Ectodermal cell (in vitro differentiated cells): ENCODE data around the gene SMCO2.
"Not testable (repeated sequence)": the region's sequence is repeated elsewhere in the genome, so short reads cannot be mapped to it uniquely, and the experiment has no call there.

Source experiments
- H3K27ac ChIP-seq: 2 replicates; pipeline ENCODE4 v1.7.0; 2013; ENCODE audit warnings: mild to moderate bottlenecking, low read depth, low read length; ENCODE audit not compliant: insufficient read depth, poor library complexity, severe bottlenecking
- H3K27me3 ChIP-seq: 2 replicates; pipeline ENCODE4 v1.7.0; 2013; ENCODE audit warnings: mild to moderate bottlenecking, low read length; ENCODE audit not compliant: insufficient read depth, control insufficient read depth, poor library complexity, severe bottlenecking
- H3K36me3 ChIP-seq: one replicate; pipeline ENCODE4 v1.7.0; 2013; ENCODE audit warnings: low read length; ENCODE audit not compliant: control insufficient read depth, insufficient read depth
- H3K4me1 ChIP-seq: one replicate; pipeline ENCODE4 v1.7.0; 2013; ENCODE audit warnings: low read length; ENCODE audit not compliant: control insufficient read depth, insufficient read depth
- H3K4me3 ChIP-seq: 2 replicates; pipeline ENCODE4 v1.7.0; 2013; ENCODE audit warnings: low read depth, low read length, control low read depth; ENCODE audit not compliant: insufficient read depth
- H3K9me3 ChIP-seq: 2 replicates; pipeline ENCODE4 v1.7.0; 2013; ENCODE audit warnings: mild to moderate bottlenecking, low read length, moderate library complexity; ENCODE audit not compliant: control insufficient read depth
- WGBS, 2 experiments: methylation state at CpG; one replicate each; pipeline ENCODE4 v1.1.7; 2013; ENCODE audit warnings: missing lambda C conversion rate in 2 of 2; 5-methylcytosine and 5-hydroxymethylcytosine counted together

SMCO2 gene

GRCh38 chr12:27534060-27534764 lies 87.7 kb downstream of the SMCO2 start:
- H3K36me3 ChIP-seq = no peaks in the 10 kb centered on the region
- no peak overlapping the region for H3K4me3 ChIP-seq
- no peak overlapping the region for H3K27ac ChIP-seq
- H3K9me3 ChIP-seq = no peaks in the 10 kb centered on the region
- no peaks in the 10 kb centered on the region for H3K4me1 ChIP-seq
- H3K27me3 ChIP-seq = no peaks in the 10 kb centered on the region
- 92 to 94% methylated on average over 6 of the region's 6 CpGs for WGBS, 2 experiments

- no peaks in the 10 kb centered on the region for H3K27me3 ChIP-seq
- H3K36me3 ChIP-seq = no peaks in the 10 kb centered on the region
- no peak overlapping the region for H3K27ac ChIP-seq
- no peaks in the 10 kb centered on the region for H3K4me1 ChIP-seq
- no peaks in the 10 kb centered on the region for H3K9me3 ChIP-seq
- 89 to 100% methylated on average over 1 of the region's 1 CpG for WGBS, 2 experiments
- no peak overlapping the region for H3K4me3 ChIP-seq
Measured at GRCh38 chr12:27534765-27535161, 88.2 kb downstream of the SMCO2 start.

DNA sequence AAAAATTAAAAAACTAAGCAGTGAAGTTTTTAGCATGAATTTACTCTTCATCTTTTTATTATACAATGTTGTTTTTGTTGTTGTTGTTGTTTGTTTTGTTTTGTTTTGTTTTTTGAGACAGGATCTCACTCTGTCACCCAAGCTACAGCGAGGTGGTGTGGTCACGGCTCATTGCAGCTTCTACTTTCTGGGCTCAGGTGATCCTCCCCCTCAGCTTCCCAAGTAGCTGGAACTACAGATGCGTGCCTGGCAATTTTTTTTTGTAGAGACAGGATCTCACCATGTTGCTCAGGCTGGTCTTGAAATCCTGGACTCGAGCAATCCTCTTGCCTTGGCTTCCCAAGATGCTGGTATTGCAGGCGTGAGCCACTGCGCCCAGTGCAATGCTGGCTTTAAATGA lies 88.8 kb downstream of the SMCO2 start:
- H3K9me3 ChIP-seq = no peaks in the 10 kb centered on the region
- 89 to 92% methylated on average over 6 of the region's 6 CpGs for WGBS, 2 experiments
- no peak overlapping the region for H3K27ac ChIP-seq
- H3K36me3 ChIP-seq = no peaks in the 10 kb centered on the region
- no peaks in the 10 kb centered on the region for H3K27me3 ChIP-seq
- H3K4me3 ChIP-seq = no peak overlapping the region
- no peaks in the 10 kb centered on the region for H3K4me1 ChIP-seq

DNA sequence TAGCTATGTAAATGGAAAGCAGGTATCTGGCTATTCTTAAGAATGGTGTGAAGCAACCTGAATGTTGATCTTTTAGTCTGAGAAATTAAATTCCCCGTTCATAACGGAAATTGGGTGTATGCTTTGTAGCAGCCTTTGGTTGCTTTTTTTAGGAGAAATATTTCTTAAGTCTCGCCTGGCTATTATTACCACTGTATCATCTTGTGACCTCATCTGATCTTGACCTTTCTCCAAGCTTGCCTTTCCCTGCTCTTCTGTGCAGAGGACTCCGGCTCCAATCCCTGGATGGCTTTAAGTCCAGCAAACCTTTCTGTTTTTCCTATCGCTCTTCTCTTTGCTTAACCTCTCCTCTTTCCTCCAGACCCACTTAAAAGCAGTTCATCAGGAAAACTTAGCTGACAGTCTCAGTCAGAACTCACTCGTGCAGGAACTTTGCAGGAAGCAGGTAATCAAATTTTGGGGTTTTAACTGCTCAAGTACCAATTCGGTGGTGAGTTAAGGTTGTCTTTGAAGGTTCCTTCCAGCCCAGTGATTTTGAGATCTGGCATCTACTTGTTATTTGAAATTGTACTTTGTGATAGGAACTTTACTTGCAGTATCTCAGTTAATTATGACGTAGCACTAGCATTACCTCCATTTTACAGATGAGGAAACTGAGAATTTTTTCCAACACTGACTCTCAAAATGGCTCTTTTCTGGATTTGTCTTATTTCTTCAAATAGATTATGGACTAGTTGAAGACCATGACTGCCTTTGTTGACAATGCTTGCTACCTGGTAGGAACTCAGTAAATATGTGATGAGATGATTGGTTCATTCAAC lies 91.5 kb downstream of the SMCO2 start:
- Histone ChIP-seq H3K4me3 (no peak overlapping the region), H3K27me3 (no peaks in the 10 kb centered on the region), H3K27ac (no peak overlapping the region), H3K4me1 (no peaks in the 10 kb centered on the region), H3K9me3 (no peaks in the 10 kb centered on the region), H3K36me3 (no peaks in the 10 kb centered on the region)
- 95 to 97% methylated on average over 7 to 8 of the region's 8 CpGs for WGBS, 2 experiments

DNA sequence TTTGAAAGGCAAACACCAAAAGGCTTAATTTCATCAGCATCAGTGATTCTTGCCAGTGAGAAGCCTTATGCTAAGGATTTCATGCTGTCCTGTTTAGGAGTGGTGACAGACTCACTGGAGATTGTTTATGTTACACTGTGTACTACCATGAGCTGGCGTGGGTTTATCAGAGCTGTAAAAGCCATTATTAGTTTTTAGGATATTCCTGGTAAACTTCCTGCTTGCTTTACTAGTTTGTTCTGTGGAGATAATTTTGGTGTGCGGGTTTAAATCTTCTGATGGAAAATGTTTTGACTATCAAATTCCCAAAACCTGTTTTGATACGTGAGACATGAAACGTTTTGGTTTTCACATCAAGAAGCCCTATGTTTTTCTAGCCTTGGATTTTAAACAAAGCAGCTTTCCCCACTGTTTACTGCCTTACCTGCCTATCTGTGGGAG lies 92.7 kb downstream of the SMCO2 start:
- Histone ChIP-seq H3K27me3 (no peaks in the 10 kb centered on the region), H3K36me3 (no peaks in the 10 kb centered on the region), H3K4me1 (no peaks in the 10 kb centered on the region), H3K4me3 (no peak overlapping the region), H3K9me3 (no peaks in the 10 kb centered on the region), H3K27ac (no peak overlapping the region)
- WGBS, 2 experiments = 93 to 96% methylated on average over 4 of the region's 4 CpGs

DNA sequence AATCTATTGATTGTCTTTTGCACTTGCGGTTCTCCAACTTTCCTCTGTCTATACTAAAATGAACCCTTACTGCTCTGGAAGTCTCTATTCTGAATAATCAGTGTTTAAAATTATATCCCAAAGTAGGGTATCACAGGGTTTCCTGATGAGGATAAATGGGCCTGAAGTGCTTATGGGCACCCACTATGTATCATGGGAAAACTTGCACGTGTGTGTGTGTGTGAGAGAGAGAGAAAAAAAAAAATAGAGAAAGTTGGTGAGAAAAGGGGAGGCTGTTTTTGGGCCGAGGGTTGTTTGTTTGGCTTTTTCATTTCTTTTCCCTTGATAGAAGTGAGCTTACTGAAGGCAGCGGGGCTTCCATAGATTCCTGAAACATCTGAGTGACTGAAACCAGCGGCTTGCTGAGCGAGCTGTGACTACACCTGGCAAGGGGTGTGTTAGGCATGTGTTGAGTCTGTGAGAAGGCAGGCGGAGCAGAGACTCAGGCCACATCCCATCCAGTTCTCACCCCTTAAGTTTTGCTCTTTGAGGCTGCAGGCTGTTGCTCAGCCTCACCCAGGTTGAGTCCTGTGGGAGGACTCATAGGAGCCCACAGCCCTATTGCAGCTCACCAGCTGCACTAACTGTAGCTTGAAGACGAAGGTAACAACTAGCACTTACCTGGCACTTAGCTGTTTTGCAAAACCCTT lies 94.6 kb downstream of the SMCO2 start:
- Histone ChIP-seq H3K9me3 (no peaks in the 10 kb centered on the region), H3K36me3 (no peaks in the 10 kb centered on the region), H3K27ac (no peak overlapping the region), H3K4me3 (no peak overlapping the region), H3K27me3 (no peaks in the 10 kb centered on the region), H3K4me1 (no peaks in the 10 kb centered on the region)
- 68 to 73% methylated on average over 7 to 8 of the region's 8 CpGs for WGBS, 2 experiments

GRCh38 chr12:27542628-27543027 lies 96.1 kb downstream of the SMCO2 start:
- Histone ChIP-seq H3K9me3 (no peaks in the 10 kb centered on the region), H3K4me3 (no peak overlapping the region), H3K36me3 (no peaks in the 10 kb centered on the region), H3K27ac (no peak overlapping the region), H3K4me1 (no peaks in the 10 kb centered on the region), H3K27me3 (no peaks in the 10 kb centered on the region)
- WGBS, 2 experiments = 93% methylated on average over 4 of the region's 5 CpGs

DNA sequence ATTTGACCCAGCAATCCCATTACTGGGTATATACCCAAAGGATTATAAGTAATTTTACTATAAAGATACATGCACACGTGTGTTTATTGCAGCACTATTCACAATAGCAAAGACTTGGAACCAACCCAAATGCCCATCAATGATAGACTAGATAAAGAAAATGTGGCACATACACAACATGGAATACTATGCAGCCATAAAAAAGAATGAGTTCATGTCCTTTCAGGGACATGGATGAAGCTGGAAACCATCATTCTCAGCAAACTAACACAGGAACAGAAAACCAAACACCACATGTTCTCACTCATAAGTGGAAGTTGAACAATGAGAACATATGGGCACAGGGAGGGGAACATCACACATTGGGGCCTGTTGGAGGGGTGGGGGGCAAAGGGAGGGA lies 98.3 kb downstream of the SMCO2 start:
- H3K27ac ChIP-seq, H3K36me3 ChIP-seq, H3K27me3 ChIP-seq, H3K4me1 ChIP-seq, H3K9me3 ChIP-seq, H3K4me3 ChIP-seq: not testable (repeated sequence)
- no CpG with 5 or more reads among the region's 1 CpG for WGBS, 2 experiments

DNA sequence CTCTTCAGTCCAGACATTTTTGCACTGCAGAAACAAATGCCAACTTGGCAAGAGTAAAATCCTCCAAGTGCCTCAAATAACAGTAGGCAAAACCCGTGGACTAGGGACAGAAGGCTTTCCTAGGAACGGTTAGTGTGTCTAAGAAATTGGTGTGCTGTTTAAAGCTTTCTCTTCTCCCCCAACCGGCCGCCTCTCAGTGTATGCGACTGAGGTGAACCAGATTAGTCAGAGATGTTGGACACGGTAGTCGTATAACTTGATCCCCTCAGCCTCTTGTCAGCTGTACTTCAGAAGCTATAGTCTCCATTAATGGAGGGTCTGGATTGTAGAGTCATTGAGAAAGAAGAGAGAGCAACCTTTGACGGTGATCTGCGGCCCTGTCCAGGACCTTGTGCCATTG lies 99.1 kb downstream of the SMCO2 start:
- Histone ChIP-seq H3K27ac (no peak overlapping the region), H3K9me3 (no peaks in the 10 kb centered on the region), H3K4me1 (no peaks in the 10 kb centered on the region), H3K4me3 (no peak overlapping the region), H3K27me3 (no peaks in the 10 kb centered on the region), H3K36me3 (no peaks in the 10 kb centered on the region)
- 91 to 94% methylated on average over 8 to 9 of the region's 9 CpGs for WGBS, 2 experiments

- no peaks in the 10 kb centered on the region for H3K9me3 ChIP-seq
- no peaks in the 10 kb centered on the region for H3K4me1 ChIP-seq
- no peaks in the 10 kb centered on the region for H3K27me3 ChIP-seq
- H3K4me3 ChIP-seq = no peak overlapping the region
- no peak overlapping the region for H3K27ac ChIP-seq
- no peaks in the 10 kb centered on the region for H3K36me3 ChIP-seq
- 89 to 95% methylated on average over 3 to 5 of the region's 5 CpGs for WGBS, 2 experiments
Measured at GRCh38 chr12:27547592-27547991, 101.1 kb downstream of the SMCO2 start.
